ENCODE measurements around the gene EVI2A.

EVI2A gene

DNA sequence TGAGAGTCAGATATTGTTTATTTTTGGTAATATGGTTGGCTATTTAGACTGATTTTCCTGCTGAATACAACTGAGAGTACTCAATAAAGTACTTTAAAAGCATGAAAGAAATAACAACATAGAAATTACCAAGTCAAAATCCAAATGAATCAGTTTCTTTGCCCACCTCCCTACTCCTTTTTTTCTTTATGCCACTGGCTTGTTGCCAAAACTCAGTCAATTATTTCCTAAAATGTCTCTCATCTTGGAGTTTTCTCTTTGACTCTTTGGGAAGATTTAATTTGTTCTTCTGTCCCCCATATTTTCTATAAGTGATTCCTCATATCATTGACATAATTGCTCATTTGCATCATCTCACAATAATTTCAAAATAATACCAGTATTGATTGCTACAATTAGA, 21.8 kb downstream of the EVI2A start:
- Histone ChIP-seq H3K4me1 (ENCODE audit: control insufficient read depth, insufficient read depth, low read depth, low read length) (no peaks in the 10 kb centered on the region), H2BK120ac (ENCODE audit: low read depth, low read length) (no peak overlapping the region), H3K36me3 (ENCODE audit: control insufficient read depth in 1 of 2, insufficient read depth in 2 of 2, low read depth in 1 of 2, low read length in 2 of 2) (peaks cover 3 to 6% of the 10 kb centered on the region in 2 experiments), H4K91ac (ENCODE audit: low read length) (no peak overlapping the region), H2BK15ac (ENCODE audit: low read depth, poor library complexity, severe bottlenecking) (no peak overlapping the region), H3K4me2 (ENCODE audit: low read length, poor library complexity, severe bottlenecking) (no peak overlapping the region), H3K4me3 (ENCODE audit: insufficient read depth in 1 of 2, low read depth in 1 of 2, low read length in 2 of 2) (no peak overlapping the region), H3K18ac (ENCODE audit: low read depth in 1 of 2, low read length in 2 of 2) (no peak overlapping the region), H2BK5ac (ENCODE audit: low read depth, low read length, poor library complexity, severe bottlenecking) (no peak overlapping the region), H3K9me3 (ENCODE audit: control insufficient read depth, low read length) (no peaks in the 10 kb centered on the region), H2AK5ac (ENCODE audit: low read length, severe bottlenecking) (no peak overlapping the region), H2AFZ (ENCODE audit: low read depth, low read length) (no peak overlapping the region), H3K27me3 (ENCODE audit: control insufficient read depth in 1 of 2, insufficient read depth in 1 of 2, low read length in 2 of 2) (no peaks in the 10 kb centered on the region), H3K23ac (ENCODE audit: low read length in 2 of 2) (no peak overlapping the region), H3K9ac (ENCODE audit: low read length) (no peak overlapping the region), H3K27ac (ENCODE audit: low read length, poor library complexity, severe bottlenecking) (no peak overlapping the region), H3K4ac (ENCODE audit: low read depth in 1 of 2, low read length in 2 of 2) (no peak overlapping the region), H3K14ac (ENCODE audit: low read length in 2 of 2) (no peak overlapping the region), H4K8ac (ENCODE audit: low read length) (no peak overlapping the region), H3K79me1 (replicated peaks; ENCODE audit: low read length, poor library complexity, severe bottlenecking) (peaks cover 8% of the 10 kb centered on the region), H2BK12ac (ENCODE audit: low read length in 2 of 2) (no peak overlapping the region)
- no peak for DNase-seq

DNA sequence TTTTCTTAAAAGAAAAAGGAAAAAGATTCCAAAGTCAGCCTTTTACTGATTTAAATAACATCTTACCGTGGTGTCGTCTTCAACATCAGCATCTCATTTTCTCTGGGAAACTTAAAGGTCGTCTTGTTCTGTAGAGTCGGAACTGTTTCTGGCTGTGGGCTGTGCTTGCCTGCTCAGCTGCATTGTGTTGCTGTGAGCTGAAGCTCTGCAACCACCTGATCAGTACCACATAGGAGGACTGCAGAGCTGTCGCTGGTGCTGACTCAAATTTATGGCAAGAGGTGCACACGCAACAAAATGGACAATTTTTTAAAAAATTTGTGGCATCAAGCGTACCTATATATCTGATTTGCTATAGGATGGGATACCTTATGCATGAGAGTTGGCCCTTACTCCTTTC, 24.3 kb downstream of the EVI2A start, which contains the start of gene OMG:
Gene OMG (minus strand): TSS at position 150 of the 400 bp plus-strand sequence. CDS start 908 bp downstream, outside the sequence.
- 93% methylated on average over 6 of the region's 7 CpGs for WGBS
- H3K27me3 ChIP-seq (ENCODE audit: control insufficient read depth in 1 of 2, insufficient read depth in 1 of 2, low read length in 2 of 2): no peaks in the 10 kb centered on the region
- H2AK5ac ChIP-seq (ENCODE audit: low read length, severe bottlenecking): no peak within 1 kb of the TSS
- H2AFZ ChIP-seq (ENCODE audit: low read depth, low read length): no peak within 1 kb of the TSS
- no peaks in the 10 kb centered on the region for H3K4me1 ChIP-seq (ENCODE audit: control insufficient read depth, insufficient read depth, low read depth, low read length)
- peaks cover 0 to 3% of the 10 kb centered on the region in 2 experiments for H3K36me3 ChIP-seq (ENCODE audit: control insufficient read depth in 1 of 2, insufficient read depth in 2 of 2, low read depth in 1 of 2, low read length in 2 of 2)
- H3K4me3 ChIP-seq (ENCODE audit: insufficient read depth in 1 of 2, low read depth in 1 of 2, low read length in 2 of 2): no peak within 1 kb of the TSS
- H4K91ac ChIP-seq (ENCODE audit: low read length): no peak within 1 kb of the TSS
- no peaks in the 10 kb centered on the region for H3K9me3 ChIP-seq (ENCODE audit: control insufficient read depth, low read length)
- no peak within 1 kb of the TSS for H2BK15ac ChIP-seq (ENCODE audit: low read depth, poor library complexity, severe bottlenecking)
- H2BK5ac ChIP-seq (ENCODE audit: low read depth, low read length, poor library complexity, severe bottlenecking): no peak within 1 kb of the TSS
- no peak within 1 kb of the TSS for H3K18ac ChIP-seq (ENCODE audit: low read depth in 1 of 2, low read length in 2 of 2)
- H2BK120ac ChIP-seq (ENCODE audit: low read depth, low read length): no peak within 1 kb of the TSS
- no peak within 1 kb of the TSS for H3K23ac ChIP-seq (ENCODE audit: low read length in 2 of 2)
- no peak within 1 kb of the TSS for H3K4ac ChIP-seq (ENCODE audit: low read depth in 1 of 2, low read length in 2 of 2)
- no peak within 1 kb of the TSS for H3K27ac ChIP-seq (ENCODE audit: low read length, poor library complexity, severe bottlenecking)
- H2BK12ac ChIP-seq (ENCODE audit: low read length in 2 of 2): no peak within 1 kb of the TSS
- DNase-seq: no peak
- no peak within 1 kb of the TSS for H3K4me2 ChIP-seq (ENCODE audit: low read length, poor library complexity, severe bottlenecking)
- H3K9ac ChIP-seq (ENCODE audit: low read length): no peak within 1 kb of the TSS
- H4K8ac ChIP-seq (ENCODE audit: low read length): no peak within 1 kb of the TSS
- H3K79me1 ChIP-seq (replicated peaks; ENCODE audit: low read length, poor library complexity, severe bottlenecking): peaks cover 4% of the 10 kb centered on the region
- H3K14ac ChIP-seq (ENCODE audit: low read length in 2 of 2): no peak within 1 kb of the TSS

DNA sequence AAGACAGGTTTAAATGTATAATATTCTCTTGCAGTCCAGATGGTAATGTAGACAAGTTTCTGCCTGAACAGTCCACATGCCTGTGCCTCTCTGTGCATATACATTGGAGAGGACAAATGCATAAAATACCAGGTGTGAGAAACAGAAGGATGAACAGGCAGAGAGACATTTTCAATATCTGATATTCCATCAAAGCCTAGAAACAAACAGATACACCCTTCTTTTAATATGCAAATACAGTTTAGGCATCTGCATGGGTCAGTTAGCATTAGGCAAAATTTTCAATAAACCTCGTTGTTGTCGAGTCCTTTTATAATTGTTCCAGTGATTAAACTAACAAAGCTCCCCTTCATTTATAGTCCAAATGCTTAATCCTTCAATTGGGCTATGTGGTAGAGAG, 25.3 kb downstream of the EVI2A start:
- H3K36me3 ChIP-seq (ENCODE audit: control insufficient read depth in 1 of 2, insufficient read depth in 2 of 2, low read depth in 1 of 2, low read length in 2 of 2): peaks cover 3 to 6% of the 10 kb centered on the region in 2 experiments
- no peaks in the 10 kb centered on the region for H3K9me3 ChIP-seq (ENCODE audit: control insufficient read depth, low read length)
- no peak overlapping the region for H3K4me3 ChIP-seq (ENCODE audit: insufficient read depth in 1 of 2, low read depth in 1 of 2, low read length in 2 of 2)
- no peak overlapping the region for H4K91ac ChIP-seq (ENCODE audit: low read length)
- H3K4ac ChIP-seq (ENCODE audit: low read depth in 1 of 2, low read length in 2 of 2): no peak overlapping the region
- H2AK5ac ChIP-seq (ENCODE audit: low read length, severe bottlenecking): no peak overlapping the region
- H3K4me2 ChIP-seq (ENCODE audit: low read length, poor library complexity, severe bottlenecking): no peak overlapping the region
- no peak overlapping the region for H2BK5ac ChIP-seq (ENCODE audit: low read depth, low read length, poor library complexity, severe bottlenecking)
- H3K27ac ChIP-seq (ENCODE audit: low read length, poor library complexity, severe bottlenecking): no peak overlapping the region
- H3K14ac ChIP-seq (ENCODE audit: low read length in 2 of 2): no peak overlapping the region
- H2BK12ac ChIP-seq (ENCODE audit: low read length in 2 of 2): no peak overlapping the region
- no peak overlapping the region for H4K8ac ChIP-seq (ENCODE audit: low read length)
- no peak overlapping the region for H3K9ac ChIP-seq (ENCODE audit: low read length)
- no peak overlapping the region for H2AFZ ChIP-seq (ENCODE audit: low read depth, low read length)
- H3K23ac ChIP-seq (ENCODE audit: low read length in 2 of 2): no peak overlapping the region
- H2BK120ac ChIP-seq (ENCODE audit: low read depth, low read length): no peak overlapping the region
- 100% methylated on average over 1 of the region's 2 CpGs for WGBS
- DNase-seq: no peak
- H3K4me1 ChIP-seq (ENCODE audit: control insufficient read depth, insufficient read depth, low read depth, low read length): no peaks in the 10 kb centered on the region
- H2BK15ac ChIP-seq (ENCODE audit: low read depth, poor library complexity, severe bottlenecking): no peak overlapping the region
- H3K27me3 ChIP-seq (ENCODE audit: control insufficient read depth in 1 of 2, insufficient read depth in 1 of 2, low read length in 2 of 2): no peaks in the 10 kb centered on the region
- no peak overlapping the region for H3K18ac ChIP-seq (ENCODE audit: low read depth in 1 of 2, low read length in 2 of 2)
- H3K79me1 ChIP-seq (replicated peaks; ENCODE audit: low read length, poor library complexity, severe bottlenecking): peaks cover 2% of the 10 kb centered on the region

DNA sequence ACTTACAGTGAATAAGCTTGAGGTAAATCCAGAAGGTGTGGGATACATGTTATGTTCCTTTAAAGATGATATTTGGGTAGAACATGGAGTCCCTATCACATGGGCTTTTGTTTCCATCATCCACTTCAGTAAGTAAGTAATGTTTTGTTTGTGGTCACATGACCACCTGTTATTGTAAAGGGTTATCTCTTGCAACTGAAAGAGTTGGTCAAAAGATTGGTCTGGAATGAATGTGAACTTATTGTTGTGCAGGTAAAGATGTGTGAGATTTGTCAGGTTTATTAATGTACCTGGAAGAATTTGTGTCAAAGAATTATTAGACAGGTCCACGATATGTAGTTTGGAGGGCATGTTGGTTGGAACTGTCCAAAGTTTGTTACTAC, 25.9 kb downstream of the EVI2A start:
- no peak overlapping the region for H2BK120ac ChIP-seq (ENCODE audit: low read depth, low read length)
- H2AFZ ChIP-seq (ENCODE audit: low read depth, low read length): no peak overlapping the region
- no peak overlapping the region for H3K18ac ChIP-seq (ENCODE audit: low read depth in 1 of 2, low read length in 2 of 2)
- peaks cover 3 to 6% of the 10 kb centered on the region in 2 experiments for H3K36me3 ChIP-seq (ENCODE audit: control insufficient read depth in 1 of 2, insufficient read depth in 2 of 2, low read depth in 1 of 2, low read length in 2 of 2)
- no peak overlapping the region for H3K4me3 ChIP-seq (ENCODE audit: insufficient read depth in 1 of 2, low read depth in 1 of 2, low read length in 2 of 2)
- no peak overlapping the region for H2BK15ac ChIP-seq (ENCODE audit: low read depth, poor library complexity, severe bottlenecking)
- no peaks in the 10 kb centered on the region for H3K9me3 ChIP-seq (ENCODE audit: control insufficient read depth, low read length)
- H3K14ac ChIP-seq (ENCODE audit: low read length in 2 of 2): no peak overlapping the region
- H3K4me2 ChIP-seq (ENCODE audit: low read length, poor library complexity, severe bottlenecking): no peak overlapping the region
- no peak overlapping the region for H2BK5ac ChIP-seq (ENCODE audit: low read depth, low read length, poor library complexity, severe bottlenecking)
- no peak overlapping the region for H4K8ac ChIP-seq (ENCODE audit: low read length)
- H2BK12ac ChIP-seq (ENCODE audit: low read length in 2 of 2): no peak overlapping the region
- H4K91ac ChIP-seq (ENCODE audit: low read length): no peak overlapping the region
- no peak overlapping the region for H2AK5ac ChIP-seq (ENCODE audit: low read length, severe bottlenecking)
- no peak overlapping the region for H3K23ac ChIP-seq (ENCODE audit: low read length in 2 of 2)
- no peak overlapping the region for H3K27ac ChIP-seq (ENCODE audit: low read length, poor library complexity, severe bottlenecking)
- WGBS: 86% methylated on average over 1 of the region's 1 CpG
- H3K4me1 ChIP-seq (ENCODE audit: control insufficient read depth, insufficient read depth, low read depth, low read length): no peaks in the 10 kb centered on the region
- no peaks in the 10 kb centered on the region for H3K27me3 ChIP-seq (ENCODE audit: control insufficient read depth in 1 of 2, insufficient read depth in 1 of 2, low read length in 2 of 2)
- H3K79me1 ChIP-seq (replicated peaks; ENCODE audit: low read length, poor library complexity, severe bottlenecking): peaks cover 3% of the 10 kb centered on the region
- H3K4ac ChIP-seq (ENCODE audit: low read depth in 1 of 2, low read length in 2 of 2): no peak overlapping the region
- H3K9ac ChIP-seq (ENCODE audit: low read length): no peak overlapping the region
- DNase-seq: no peak

All from mesenchymal stem cell (in vitro differentiated cells and primary cell).